NCI-H748 (cell line): ENCODE results near the gene OSBPL3.

ENCODE experiments used
- DNase-seq: peaks from one replicate; lab custom pipeline; 2025; ENCODE audit not compliant: unreplicated experiment; lab: John Stamatoyannopoulos, UW

The OSBPL3 gene

GRCh38 chr7:24980534-24981170, 674 bp upstream of the OSBPL3 start:
- peak; percentile 65 for DNase-seq

- peak; percentile 73 for DNase-seq
Measured at GRCh38 chr7:24979470-24979862, 512 bp downstream of the OSBPL3 start.

- DNase-seq: no peak
Measured at GRCh38 chr7:24978843-24979469, 1.0 kb downstream of the OSBPL3 start.

GRCh38 chr7:24975644-24976260, 4.2 kb downstream of the OSBPL3 start:
- no peak for DNase-seq

- DNase-seq: no peak
Measured at GRCh38 chr7:24975172-24975571, 4.8 kb downstream of the OSBPL3 start.

- DNase-seq: no peak
Measured at GRCh38 chr7:24974026-24974832, 5.7 kb downstream of the OSBPL3 start.

- no peak for DNase-seq
Measured at GRCh38 chr7:24972991-24973390, 7.0 kb downstream of the OSBPL3 start.

GRCh38 chr7:24972166-24972477, 7.9 kb downstream of the OSBPL3 start:
- DNase-seq: no peak

GRCh38 chr7:24971333-24972165, 8.4 kb downstream of the OSBPL3 start:
- DNase-seq: peak; percentile 41

GRCh38 chr7:24970676-24971075, 9.3 kb downstream of the OSBPL3 start:
- DNase-seq: no peak

- no peak for DNase-seq
Measured at GRCh38 chr7:24968165-24968564, 11.8 kb downstream of the OSBPL3 start.

GRCh38 chr7:24967696-24968095, 12.3 kb downstream of the OSBPL3 start:
- DNase-seq: no peak

- DNase-seq: peak; percentile 32
Measured at GRCh38 chr7:24966802-24967201, 13.2 kb downstream of the OSBPL3 start.

- DNase-seq: peak; percentile 94
Measured at GRCh38 chr7:24965831-24966708, 13.9 kb downstream of the OSBPL3 start.

- DNase-seq: no peak
Measured at GRCh38 chr7:24964191-24964590, 15.8 kb downstream of the OSBPL3 start.

- DNase-seq: no peak
Measured at GRCh38 chr7:24963218-24963617, 16.8 kb downstream of the OSBPL3 start.

GRCh38 chr7:24962418-24962962, 17.5 kb downstream of the OSBPL3 start:
- no peak for DNase-seq

GRCh38 chr7:24959735-24960485, 20.1 kb downstream of the OSBPL3 start:
- no peak for DNase-seq

GRCh38 chr7:24958399-24958798, 21.6 kb downstream of the OSBPL3 start:
- no peak for DNase-seq
